HG03439 (cell line): ENCODE measurements around the gene ZNF491.
A peak's percentile ranks its signal among the peaks of the same experiment; 100 is the strongest.
"Not testable (repeated sequence)": the region's sequence is repeated elsewhere in the genome, so short reads cannot be mapped to it uniquely, and the experiment has no call there.

Source experiments
- ATAC-seq: cut with Tn5 transposase; IDR thresholded peaks from one replicate; pipeline ENCODE4 v1.9.1; 2021; ENCODE audit warnings: mild to moderate bottlenecking, moderate library complexity; ENCODE audit not compliant: unreplicated experiment

Gene ZNF491

GRCh38 chr19:11798391-11799330 lies at the start of gene ZNF491:
ZNF491 (plus strand) TSS chr19:11798523; CDS start chr19:11805954, 7,431 bp downstream.
- ATAC-seq = peak; percentile 91

- ATAC-seq = no peak
Measured at GRCh38 chr19:11749751-11750150, 48.6 kb upstream of the ZNF491 start.

GRCh38 chr19:11752244-11752736 lies 46.0 kb upstream of the ZNF491 start:
- no peak for ATAC-seq

- ATAC-seq = no peak
Measured at GRCh38 chr19:11754663-11755062, 43.7 kb upstream of the ZNF491 start.

- ATAC-seq = no peak
Measured at GRCh38 chr19:11756965-11757364, 41.4 kb upstream of the ZNF491 start.

- no peak for ATAC-seq
Measured at GRCh38 chr19:11759805-11760204, 38.5 kb upstream of the ZNF491 start.

GRCh38 chr19:11763117-11763516 lies 35.2 kb upstream of the ZNF491 start:
- ATAC-seq = no peak

GRCh38 chr19:11763611-11764010 lies 34.7 kb upstream of the ZNF491 start:
- ATAC-seq = no peak

GRCh38 chr19:11766597-11767591 lies 31.4 kb upstream of the ZNF491 start, which contains the start of gene ZNF441:
ZNF441 (plus strand) TSS chr19:11767000; CDS start chr19:11767194, 194 bp downstream.
- ATAC-seq = peak; percentile 96

- peak; percentile 15 for ATAC-seq
Measured at GRCh38 chr19:11767633-11768133, 30.6 kb upstream of the ZNF491 start.

GRCh38 chr19:11769995-11770394 lies 28.3 kb upstream of the ZNF491 start:
- ATAC-seq = no peak

GRCh38 chr19:11771520-11771919 lies 26.8 kb upstream of the ZNF491 start:
- ATAC-seq = not testable (repeated sequence)

GRCh38 chr19:11776669-11777068 lies 21.7 kb upstream of the ZNF491 start:
- not testable (repeated sequence) for ATAC-seq

- ATAC-seq = no peak
Measured at GRCh38 chr19:11780431-11781020, 17.8 kb upstream of the ZNF491 start.

- ATAC-seq = no peak
Measured at GRCh38 chr19:11781295-11782057, 16.8 kb upstream of the ZNF491 start.

- ATAC-seq = no peak
Measured at GRCh38 chr19:11783767-11784166, 14.6 kb upstream of the ZNF491 start.

GRCh38 chr19:11784356-11784755 lies 14.0 kb upstream of the ZNF491 start:
- no peak for ATAC-seq

- ATAC-seq = no peak
Measured at GRCh38 chr19:11787536-11787935, 10.8 kb upstream of the ZNF491 start.

- no peak for ATAC-seq
Measured at GRCh38 chr19:11792942-11793341, 5.4 kb upstream of the ZNF491 start.

GRCh38 chr19:11797491-11797890 lies 832 bp upstream of the ZNF491 start:
- ATAC-seq = peak; percentile 52
